ENCODE data around the gene GUK1.
"Not testable (repeated sequence)": the region's sequence is repeated elsewhere in the genome, so short reads cannot be mapped to it uniquely, and the experiment has no call there.

GUK1 gene

DNA sequence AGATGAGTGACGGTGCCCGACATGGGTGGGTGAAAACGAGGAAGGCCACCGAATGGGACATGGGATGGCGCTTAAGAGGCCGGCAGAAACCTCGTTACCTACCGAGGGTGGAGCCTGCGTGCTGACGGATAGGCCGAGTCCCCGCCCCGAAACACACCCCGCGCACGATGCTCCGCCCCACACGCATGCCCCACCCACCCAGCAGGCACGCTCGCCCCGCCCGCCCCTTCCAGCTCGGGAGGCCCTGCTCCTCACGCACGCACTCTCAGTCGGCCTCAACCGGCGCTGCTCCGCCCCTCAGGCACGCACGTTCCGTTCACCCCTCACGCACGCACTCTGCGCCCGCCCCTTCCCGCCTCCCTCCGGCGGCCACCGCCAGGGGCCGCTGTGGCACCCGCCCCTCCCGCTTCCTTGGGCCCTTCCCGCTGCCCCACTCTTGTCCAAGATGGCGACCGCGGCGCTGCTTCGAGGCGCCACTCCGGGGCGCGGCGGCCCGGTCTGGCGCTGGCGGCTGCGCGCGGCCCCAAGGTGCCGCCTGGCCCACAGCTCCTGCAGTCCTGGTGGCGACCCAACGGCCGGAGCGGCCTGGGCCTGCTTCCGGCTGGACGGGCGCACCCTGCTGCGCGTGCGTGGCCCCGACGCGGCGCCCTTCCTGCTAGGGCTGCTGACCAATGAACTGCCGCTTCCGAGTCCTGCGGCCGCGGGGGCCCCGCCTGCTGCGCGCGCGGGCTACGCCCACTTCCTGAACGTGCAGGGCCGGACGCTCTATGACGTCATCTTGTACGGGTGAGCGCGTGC lies 25.5 kb downstream of the GUK1 start, which contains the start of gene IBA57:
Gene IBA57 (plus strand): TSS at position 433 of the 798 bp plus-strand sequence. CDS start 13 bp downstream, at position 446.
- DNase-seq: peak; percentile 81

GRCh38 chr1:228166170-228166936 lies 26.3 kb downstream of the GUK1 start:
- DNase-seq: peak; percentile 11

DNA sequence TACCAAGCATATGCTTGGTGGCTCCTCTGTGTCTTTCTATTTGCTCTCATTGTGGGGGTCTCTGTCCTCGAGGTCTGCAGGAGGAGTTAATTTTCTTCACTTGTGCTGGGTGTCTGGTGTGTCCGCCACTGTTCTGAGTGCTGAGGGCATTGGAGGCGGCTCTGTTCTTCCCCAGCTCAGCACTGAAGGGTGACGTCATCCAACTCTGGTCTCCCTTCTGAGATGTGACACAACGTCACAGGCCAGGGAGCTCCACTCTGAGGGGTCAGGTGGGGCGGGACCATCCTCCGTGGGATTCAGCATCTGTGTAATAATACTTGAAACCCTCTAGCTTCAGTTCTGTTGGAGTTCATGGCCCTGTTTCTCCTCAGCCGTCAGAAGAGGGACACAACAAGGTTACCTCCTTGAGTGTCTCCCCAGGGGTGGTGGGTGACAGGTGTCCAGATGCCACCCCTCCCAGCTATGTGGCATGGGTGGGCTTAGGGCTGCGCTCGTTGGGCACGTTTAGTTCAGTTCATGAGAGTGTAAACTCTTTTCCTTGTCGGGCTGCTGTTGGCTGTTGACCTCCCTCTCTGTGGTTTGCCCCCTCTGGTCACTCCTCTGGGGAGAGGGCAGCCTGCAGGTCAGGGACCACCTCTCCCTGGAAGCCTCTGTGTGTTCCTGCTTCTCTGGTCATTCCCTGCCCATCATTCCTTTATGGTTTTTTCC lies 28.6 kb downstream of the GUK1 start:
- no peak for DNase-seq

DNA sequence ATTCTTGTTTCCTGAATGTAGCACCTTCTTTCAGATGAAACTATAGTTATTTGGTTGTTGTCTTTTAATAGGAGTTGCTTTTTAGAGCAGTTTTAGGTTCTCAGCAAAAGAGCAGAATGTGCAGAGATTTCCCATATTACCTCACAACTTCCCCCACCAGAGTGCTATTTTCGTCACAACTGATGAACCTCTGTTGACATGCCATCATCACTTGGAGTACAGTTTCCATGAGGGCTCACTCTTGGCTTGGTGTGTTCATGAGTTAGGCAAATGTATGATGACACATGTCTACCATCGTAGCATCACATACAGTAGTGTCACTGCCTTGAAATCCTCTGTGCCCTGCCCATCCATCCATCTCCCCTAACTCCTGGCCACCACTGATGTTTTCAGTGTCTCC lies 29.3 kb downstream of the GUK1 start:
- DNase-seq: no peak

GRCh38 chr1:228170666-228171065 lies 30.6 kb downstream of the GUK1 start:
- DNase-seq: no peak

DNA sequence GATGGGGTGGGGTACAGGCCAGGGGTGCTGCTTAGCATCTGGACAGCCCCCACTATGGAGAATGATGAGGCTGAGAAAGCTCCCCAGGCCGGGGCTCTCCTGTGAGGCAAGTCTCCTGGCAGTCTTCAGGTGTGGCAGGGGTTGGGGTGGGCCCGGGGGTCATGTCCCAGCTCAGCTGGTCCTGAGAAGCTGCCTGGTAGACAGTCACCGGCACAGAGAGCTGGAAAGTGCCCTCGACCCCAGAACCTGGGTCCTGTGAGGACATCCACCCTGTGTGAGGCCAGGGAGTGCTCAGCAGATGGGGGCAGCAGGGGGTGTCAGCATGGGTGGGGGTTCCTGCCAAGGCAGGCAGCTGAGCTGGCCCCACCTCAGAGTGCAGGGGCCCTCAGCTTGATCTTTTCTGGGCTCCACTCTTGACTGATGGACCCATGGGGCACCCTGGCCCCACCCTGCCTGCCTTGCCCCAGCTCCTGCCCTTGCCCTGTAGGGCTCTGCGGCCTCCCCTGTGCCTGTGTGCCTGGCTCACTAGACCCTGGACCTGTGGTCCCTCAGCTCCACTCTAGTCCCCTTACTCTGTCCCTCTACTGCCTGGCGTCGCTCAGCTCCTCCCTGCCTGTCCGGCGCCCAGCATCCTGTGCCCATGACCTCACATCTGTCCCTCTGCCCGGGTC lies 31.3 kb downstream of the GUK1 start:
- DNase-seq: no peak

DNA sequence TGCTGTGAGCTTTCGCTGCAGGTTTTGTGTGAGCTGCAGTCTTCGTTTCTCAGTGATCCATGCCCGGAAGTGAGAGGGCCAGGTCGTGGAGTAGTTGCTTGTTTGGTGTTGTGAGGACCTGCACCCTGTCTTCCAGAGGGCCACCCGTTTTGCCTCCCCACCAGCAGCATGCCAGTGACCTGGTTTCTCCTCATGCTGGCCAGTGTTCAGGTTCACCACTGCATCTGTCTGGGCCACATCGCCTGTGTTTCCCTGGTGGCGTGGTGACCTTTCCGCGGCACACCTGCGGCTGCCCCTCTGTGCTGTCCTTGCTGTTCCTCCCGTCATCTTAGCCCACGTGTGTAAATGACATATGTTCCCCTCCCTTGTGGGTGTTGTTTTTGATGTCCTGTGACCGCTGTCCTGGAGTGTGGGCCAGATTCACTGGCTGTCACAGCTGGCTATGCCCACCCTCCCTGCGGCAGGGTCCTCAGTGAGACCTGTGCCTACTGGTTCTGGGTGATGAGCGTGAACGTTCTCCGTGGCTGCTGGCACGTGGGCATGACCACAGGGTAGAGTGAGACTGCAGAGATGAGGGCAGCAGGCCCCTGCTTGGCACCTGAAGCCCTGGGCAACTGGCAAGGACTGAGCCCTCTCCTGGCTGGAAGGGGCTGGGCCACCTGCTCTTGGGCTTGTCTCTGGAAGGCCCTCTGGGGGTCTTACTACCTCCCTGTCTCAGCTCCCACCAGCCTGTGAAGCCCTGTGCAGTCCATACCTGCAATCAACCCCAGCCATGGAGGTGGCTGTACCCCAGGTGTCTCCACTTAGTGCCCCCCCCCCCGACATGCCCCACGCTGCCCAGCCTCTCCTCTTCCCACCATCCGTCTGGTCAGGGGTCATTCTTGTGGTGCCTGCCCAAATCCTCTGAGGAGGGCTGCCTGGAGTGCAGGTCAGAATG lies 32.8 kb downstream of the GUK1 start:
- DNase-seq: no peak

DNA sequence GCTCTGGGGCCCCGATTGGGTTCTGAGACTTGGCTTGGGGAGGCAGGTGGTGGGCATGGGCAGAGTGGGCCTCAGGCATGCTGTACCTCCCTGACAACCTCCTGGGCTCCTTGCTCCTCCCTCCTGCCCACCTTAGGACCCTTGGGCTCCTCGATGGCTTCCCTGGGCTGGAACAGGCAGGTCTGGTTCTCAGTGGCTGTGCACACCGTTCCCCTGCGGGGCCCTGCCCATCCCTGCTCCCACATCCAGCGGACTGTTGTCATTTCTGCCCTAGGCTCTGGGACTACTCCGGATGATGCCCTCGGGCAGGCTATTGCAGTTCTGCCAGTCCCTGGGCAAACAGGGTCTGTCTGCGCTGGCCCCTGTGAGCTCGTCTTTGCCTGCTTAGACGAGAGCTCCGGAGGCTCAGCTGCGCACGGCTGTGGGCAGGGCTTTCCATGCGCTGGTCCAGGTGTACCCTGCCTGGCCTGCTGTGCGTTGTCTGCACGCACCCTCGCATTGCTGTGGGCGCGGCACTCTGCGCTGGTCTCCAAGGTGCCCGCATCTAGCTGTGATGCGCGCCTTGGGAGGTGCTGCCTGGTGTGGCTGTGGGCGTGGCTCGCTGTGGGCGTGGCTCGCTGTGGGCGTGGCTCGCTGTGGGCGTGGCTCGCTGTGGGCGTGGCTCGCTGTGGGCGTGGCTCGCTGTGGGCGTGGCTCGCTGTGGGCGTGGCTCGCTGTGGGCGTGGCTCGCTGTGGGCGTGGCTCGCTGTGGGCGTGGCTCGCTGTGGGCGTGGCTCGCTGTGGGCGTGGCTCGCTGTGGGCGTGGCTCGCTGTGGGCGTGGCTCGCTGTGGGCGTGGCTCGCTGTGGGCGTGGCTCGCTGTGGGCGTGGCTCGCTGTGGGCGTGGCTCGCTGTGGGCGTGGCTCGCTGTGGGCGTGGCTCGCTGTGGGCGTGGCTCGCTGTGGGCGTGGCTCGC lies 33.7 kb downstream of the GUK1 start:
- not testable (repeated sequence) for DNase-seq

DNA sequence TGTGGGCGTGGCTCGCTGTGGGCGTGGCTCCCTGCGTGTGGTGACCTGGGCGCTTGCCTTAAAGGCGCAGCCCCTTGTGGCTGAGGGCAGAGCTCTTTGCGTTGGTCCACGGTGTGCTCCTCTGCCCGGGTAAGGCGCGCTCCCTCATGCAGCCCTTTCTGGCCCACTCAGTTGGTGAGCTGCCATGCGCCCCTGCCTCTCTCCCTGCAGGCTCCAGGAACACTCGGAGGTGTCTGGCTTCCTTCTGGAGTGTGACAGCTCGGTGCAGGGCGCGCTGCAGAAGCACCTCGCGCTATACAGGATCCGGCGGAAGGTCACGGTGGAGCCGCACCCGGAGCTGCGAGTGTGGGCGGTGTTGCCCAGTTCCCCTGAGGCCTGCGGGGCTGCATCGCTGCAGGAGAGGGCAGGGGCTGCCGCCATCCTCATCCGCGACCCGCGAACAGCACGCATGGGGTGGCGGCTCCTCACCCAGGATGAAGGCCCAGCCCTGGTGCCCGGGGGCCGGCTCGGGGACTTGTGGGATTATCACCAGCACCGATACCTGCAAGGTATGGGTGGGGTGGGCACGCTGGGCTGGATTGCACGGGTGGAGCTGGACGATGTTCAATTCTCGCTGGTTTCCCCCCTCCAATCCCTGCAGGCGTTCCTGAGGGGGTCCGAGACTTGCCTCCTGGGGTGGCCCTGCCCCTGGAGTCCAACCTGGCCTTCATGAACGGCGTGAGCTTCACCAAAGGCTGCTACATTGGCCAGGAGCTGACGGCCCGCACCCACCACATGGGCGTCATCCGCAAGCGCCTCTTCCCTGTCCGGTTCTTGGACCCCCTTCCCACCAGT lies 34.6 kb downstream of the GUK1 start:
- DNase-seq: no peak

- no peak for DNase-seq
Observed at GRCh38 chr1:228175316-228176023, 35.4 kb downstream of the GUK1 start.

DNA sequence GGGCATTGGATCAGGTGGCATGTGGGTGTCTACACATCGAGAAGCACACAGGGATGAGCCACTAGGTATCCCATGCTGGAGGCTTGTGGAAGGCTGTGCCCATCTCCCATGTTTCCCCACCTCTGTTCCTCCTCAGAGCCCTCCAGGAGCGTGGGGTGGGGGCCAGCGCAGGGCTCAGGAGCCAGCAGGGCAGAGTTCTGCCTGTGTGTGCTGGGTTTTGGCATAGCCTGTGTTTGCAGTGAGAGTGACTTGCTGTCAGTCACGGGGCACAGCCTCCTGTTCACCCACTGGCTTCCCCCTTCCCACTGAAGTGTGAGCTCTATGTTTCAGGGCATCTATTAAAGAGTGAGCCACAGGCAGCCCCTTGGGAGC lies 35.9 kb downstream of the GUK1 start:
- DNase-seq: no peak

- no peak for DNase-seq
Observed at GRCh38 chr1:228176461-228177182, 36.5 kb downstream of the GUK1 start.

- DNase-seq: no peak
Observed at GRCh38 chr1:228177183-228177475, 37.0 kb downstream of the GUK1 start.

- no peak for DNase-seq
Observed at GRCh38 chr1:228177721-228178710, 37.9 kb downstream of the GUK1 start.

DNA sequence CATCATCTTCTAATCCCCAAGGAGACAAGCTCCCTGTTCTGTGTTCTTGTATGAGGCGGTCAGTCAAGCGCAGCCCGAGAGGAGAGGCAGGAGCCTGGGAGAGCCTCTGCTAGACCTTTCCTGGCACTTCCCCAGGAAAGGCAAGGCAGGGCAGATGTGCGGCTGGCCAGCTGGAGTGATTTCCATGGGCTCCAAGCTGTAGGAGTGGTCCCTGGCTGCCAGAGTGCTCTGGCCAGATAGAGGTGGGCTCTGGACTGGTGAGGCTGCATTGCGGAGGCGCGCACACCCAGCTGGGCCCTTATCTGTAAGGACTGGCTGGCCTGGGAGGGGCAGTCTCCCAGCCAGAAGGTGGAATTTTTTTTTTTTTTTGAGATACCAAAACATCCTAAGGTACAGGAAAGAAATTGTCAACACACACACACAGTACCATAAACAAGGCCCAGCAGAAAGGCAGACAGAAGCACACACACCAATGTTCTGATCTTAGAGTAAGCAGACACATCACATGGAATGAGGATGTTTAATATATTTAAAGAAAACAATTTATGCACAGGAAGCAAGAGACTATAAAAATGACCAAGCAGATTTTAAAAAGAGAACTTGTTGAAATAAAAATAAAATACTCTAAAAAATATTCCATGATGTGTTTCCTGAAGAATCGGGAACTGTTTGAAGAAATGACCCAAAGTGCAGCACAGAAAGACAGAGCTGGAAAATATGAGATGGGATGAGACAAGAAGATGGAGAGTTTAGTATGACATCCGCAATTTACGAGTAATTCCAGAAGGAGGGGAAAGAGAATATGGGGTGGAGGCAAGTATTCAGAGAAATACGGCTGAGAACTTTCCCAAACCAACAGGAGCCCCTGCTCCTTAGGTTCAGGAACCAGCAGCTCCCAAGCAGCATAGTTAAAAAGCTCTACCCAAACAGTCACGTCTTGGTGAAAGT lies 38.9 kb downstream of the GUK1 start:
- no peak for DNase-seq

All from NCI-H1105 treated with DMSO at 0.1 percent for 48 hours (cell line).